GM10248 (cell line): ENCODE data around the gene SPTBN1.

Source experiments
- CTCF ChIA-PET: fragments of 300-600 bp; sonication (Branson Sonifier 250); formaldehyde crosslinking; extraction: SDS; loops from one replicate; lab custom pipeline; 2021; ENCODE audit warnings: antibody characterized with exemption; lab: Yijun Ruan, JAX
- POLR2A ChIA-PET: fragments of 350-650 bp; sonication (Branson Sonifier 250); formaldehyde crosslinking; extraction: SDS; loops from one replicate; lab custom pipeline; 2020; ENCODE audit warnings: antibody characterized with exemption; lab: Yijun Ruan, JAX
- DNase-seq: peaks from one replicate; pipeline ENCODE4 v3.0.0; 2012; ENCODE audit errors: extremely low spot score
- TF ChIP-seq, protein P1 (sequence below): IDR thresholded peaks from 2 replicates; pipeline ENCODE4 v1.5.1; 2012; ENCODE audit warnings: mild to moderate bottlenecking, low read depth; ENCODE audit errors: extremely low read depth, missing control alignments, control extremely low read depth

Gene SPTBN1

DNA sequence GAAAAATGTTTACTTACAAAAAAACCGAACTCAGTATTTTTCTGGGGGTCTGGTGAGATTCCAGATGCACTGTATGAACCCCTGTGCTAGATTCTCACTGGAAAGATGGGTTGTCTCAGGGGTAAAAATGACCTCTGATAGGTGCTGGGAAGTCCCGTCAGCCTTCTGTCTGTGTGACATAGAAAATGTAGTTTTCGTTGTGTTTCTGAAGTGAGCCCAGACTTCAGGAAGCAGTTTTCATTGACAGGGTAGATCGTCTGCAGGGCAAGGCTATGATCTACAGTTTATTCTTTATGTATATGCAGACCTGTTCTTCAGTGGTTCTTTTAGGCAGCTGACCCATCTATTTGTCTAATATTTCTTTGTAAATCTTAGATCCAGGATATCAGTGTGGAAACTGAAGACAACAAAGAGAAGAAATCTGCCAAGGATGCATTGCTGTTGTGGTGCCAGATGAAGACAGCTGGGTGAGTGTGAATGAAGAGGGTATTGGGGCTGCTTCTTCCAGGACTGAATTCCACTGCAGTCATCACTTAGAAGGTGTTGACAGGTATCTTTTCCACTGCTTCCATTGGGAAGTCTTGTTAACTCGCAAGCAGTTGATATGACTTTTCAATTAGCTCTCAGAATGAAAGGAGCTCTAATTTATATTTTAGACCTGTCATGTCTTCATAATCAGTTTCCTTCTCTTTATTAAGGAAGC, 159.9 kb downstream of the SPTBN1 start:
- POLR2A ChIA-PET: no interaction called here
- CTCF ChIA-PET: interaction anchor here (0.8 to 1.4 kb wide), 6 partner anchors 11 to 93 kb away, joined by 3 to 5 read pairs (median 3); no protein-coding TSS in a partner anchor
- no peak for DNase-seq
- TF ChIP-seq, protein P1, sequence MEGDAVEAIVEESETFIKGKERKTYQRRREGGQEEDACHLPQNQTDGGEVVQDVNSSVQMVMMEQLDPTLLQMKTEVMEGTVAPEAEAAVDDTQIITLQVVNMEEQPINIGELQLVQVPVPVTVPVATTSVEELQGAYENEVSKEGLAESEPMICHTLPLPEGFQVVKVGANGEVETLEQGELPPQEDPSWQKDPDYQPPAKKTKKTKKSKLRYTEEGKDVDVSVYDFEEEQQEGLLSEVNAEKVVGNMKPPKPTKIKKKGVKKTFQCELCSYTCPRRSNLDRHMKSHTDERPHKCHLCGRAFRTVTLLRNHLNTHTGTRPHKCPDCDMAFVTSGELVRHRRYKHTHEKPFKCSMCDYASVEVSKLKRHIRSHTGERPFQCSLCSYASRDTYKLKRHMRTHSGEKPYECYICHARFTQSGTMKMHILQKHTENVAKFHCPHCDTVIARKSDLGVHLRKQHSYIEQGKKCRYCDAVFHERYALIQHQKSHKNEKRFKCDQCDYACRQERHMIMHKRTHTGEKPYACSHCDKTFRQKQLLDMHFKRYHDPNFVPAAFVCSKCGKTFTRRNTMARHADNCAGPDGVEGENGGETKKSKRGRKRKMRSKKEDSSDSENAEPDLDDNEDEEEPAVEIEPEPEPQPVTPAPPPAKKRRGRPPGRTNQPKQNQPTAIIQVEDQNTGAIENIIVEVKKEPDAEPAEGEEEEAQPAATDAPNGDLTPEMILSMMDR: no peak

DNA sequence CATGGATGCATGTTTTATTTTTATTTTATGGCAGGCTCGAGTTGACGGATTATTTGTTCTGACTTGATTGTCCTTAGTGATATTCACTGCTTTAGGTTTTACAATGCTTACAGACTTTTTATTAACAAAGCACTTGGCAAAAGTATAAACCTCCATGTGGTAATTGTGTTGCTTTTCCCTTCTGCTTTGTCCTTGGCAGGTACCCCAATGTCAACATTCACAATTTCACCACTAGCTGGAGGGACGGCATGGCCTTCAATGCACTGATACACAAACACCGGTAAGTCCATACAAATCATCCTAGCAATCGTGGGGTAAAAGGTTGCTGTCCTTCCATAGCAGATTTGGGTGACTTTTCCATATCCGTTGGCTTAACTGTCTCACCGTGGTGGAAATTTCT, 161.3 kb downstream of the SPTBN1 start:
- ChIA-PET POLR2A (no interaction called here), CTCF (interaction anchor here (0.8 to 1.3 kb wide), 6 partner anchors 12 to 48 kb away, joined by 3 to 6 read pairs (median 4); no protein-coding TSS in a partner anchor)
- TF ChIP-seq, protein P1: no peak
- no peak for DNase-seq

DNA sequence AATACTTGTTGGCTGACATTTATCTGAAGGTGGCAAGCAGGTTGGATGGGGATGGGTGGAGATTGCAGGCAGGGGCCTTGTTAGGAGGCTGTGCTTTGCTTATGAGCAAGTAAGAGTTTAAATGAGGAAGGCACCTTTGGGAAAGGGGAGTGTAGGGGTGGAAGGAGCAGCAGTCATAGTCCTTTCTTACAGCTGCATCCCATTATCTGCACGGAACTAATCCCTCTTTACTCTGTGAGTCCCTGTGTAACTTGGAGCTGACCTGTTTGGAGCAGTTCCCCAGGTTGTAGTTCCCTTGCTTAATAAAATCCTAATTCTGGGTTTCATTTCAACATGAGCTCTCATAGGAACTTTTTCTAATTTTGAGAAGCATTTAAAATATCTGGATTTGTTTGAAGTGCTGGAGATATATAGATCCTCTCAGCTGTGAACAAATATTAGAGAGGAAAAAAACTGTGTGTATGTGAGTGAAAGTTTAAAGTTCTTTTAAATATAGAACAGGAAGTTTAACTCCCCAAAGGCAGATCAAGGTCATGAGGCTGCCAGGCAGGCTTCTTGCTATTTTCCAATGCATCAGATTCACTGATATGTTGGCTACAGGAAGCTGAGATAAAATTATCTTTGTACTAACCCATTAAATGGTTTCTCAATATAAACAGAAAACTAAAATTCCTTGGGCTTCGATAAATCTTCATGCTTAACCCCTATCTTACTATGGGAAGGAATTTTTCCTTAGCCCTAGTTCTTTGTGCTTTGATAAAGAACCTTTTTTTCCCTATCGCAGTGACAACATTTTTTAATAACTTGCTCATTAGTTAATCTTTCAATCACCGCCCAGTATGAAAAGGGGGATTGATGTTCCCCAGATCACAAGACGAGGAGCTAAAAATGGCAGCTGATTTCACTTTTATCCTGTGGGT, 162.8 kb downstream of the SPTBN1 start:
- CTCF ChIA-PET: interaction anchor here (1.1 to 1.4 kb wide), 3 partner anchors 9 to 60 kb away, joined by 4 to 6 read pairs (median 5); no protein-coding TSS in a partner anchor
- TF ChIP-seq, protein P1: no peak
- no peak for DNase-seq
- POLR2A ChIA-PET: no interaction called here

DNA sequence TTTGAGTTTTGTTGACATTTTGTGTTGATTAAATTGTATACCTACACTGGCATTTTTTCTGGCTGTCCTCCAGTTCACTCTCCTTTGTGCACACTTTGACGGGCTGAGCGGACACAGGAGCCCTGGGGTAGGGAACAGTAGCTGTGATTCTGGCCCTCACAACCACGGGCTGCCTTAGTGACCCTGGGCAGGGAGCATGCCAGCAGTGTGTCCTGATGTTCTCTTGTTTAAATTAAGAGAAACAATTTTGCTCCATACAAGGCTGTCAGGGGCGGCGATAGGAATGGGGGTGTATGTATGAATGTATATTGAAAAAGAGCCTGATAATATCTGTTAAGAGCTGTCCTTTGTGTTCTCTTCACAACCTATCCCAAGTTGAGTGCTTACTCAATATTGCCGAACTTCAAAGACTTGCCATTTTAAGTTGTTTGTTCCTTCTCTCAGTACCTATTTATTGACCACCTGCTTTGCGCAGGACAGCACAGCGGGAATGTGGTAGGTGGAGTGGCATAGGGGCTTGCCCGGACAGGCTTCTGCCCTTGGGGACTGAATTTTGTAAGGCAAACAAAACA, 163.6 kb downstream of the SPTBN1 start:
- CTCF ChIA-PET: interaction anchor here (1.1 to 1.6 kb wide), 2 partner anchors 10 to 12 kb away, joined by 5 read pairs; no protein-coding TSS in a partner anchor
- POLR2A ChIA-PET: no interaction called here
- TF ChIP-seq, protein P1: no peak
- no peak for DNase-seq

DNA sequence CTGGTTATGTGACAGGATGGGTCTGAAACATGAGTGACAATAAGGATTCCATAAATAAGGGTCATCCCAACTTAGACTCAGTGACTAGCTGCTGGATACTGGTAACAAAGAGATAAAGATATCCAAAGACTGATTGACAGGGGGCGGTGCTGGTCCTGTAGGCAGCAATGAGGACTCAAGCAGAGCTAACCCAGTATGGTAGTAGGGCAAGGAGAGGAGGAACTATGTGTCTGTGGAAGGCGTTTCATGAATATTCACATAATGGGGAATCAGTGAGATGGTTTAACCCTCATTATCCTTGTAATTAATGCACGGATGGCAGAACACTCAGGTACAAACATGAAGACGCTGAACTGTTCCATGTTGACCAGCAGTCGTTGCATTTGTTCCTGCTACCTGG, 164.8 kb downstream of the SPTBN1 start:
- TF ChIP-seq, protein P1: no peak
- ChIA-PET POLR2A (no interaction called here), CTCF (interaction anchor here (1.2 to 1.6 kb wide), 2 partner anchors 10 to 11 kb away, joined by 3 to 5 read pairs; no protein-coding TSS in a partner anchor)
- no peak for DNase-seq

DNA sequence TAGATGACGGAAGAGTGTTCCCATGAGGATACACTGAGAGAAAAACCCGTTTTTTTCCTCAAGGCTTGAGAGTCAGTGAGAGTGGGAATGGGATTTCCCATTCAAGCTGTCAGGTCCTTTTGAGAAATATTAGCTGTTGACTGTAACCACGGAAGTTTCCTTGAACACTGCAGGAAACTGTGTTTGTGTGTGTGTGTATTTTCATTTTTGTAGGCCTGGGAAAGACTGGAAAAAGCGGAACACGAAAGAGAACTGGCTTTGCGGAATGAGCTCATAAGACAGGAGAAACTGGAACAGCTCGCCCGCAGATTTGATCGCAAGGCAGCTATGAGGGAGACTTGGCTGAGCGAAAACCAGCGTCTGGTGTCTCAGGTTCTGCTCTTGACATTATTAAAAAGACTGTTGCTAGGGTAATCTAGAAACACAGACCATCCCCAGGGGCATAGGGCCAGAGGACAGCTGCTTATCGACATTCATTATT, 168.5 kb downstream of the SPTBN1 start:
- POLR2A ChIA-PET: no interaction called here
- TF ChIP-seq, protein P1: no peak
- CTCF ChIA-PET: interaction anchor here (0.9 to 3.6 kb wide), 10 partner anchors 9 to 101 kb away, joined by 3 to 16 read pairs (median 4); no protein-coding TSS in a partner anchor
- no peak for DNase-seq
